ENCODE data around the gene APOBEC2.

Gene APOBEC2

DNA sequence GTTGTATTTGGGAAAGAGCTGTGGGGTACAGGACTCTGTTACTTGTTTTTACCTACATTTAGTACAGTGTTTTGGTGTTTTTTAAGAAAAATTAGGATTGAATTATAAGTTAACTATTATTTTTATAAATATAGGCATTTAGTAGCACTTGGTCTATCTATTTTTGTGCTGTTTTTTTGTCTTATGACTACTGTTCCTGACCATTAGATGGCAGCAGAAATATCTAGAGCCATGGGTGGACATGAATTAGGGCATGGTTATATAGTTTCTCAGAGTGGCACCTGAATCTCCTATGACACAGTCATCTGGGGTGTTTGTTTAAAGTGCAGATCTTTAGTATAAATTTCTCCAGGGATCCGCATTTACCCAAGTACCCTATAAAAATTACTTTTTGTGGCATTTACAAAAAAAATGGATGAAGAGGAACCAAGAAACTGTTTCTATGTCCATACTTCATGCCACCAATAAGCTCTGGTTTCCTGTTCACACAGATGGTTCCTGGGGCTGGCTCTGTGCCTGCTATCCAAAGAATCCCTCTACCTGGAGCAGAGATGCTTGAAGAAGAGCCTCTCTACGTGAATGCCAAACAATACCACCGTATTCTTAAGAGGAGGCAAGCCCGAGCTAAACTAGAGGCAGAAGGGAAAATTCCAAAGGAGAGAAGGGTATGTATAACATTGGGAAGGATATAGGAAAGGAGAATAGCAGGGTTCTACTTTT lies 39.6 kb downstream of the APOBEC2 start:
- peak; percentile 12 for DNase-seq

GRCh38 chr6:41093729-41094128 lies 40.7 kb downstream of the APOBEC2 start:
- no peak for DNase-seq

DNA sequence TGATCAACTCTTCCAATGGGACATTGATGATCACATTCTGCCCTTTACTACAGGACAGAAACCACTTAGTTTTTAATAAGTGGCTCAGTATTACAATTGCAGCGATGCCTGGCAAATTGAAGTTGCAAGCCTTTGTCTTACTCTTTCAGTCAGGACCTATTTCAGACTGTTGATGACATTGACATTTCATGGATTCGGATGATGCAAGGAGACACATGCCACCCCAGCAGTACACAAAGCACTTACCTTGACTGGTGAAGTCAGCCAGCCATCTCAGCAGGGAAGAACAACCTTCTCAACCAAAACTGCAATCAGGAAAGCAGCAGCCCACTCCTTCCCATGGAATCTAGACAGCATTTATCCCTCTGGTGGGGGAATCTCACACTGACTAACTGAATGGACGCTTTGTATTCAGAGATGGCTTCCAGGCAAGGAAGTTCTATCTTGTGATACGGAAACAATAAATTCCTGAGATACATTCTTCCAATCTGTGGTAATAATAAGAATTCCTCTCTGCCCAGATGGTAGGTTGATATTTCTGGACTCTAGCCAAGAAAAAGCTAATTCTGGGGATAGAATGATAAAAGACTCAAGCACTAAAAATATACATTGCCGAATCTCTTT lies 44.6 kb downstream of the APOBEC2 start:
- DNase-seq, result no peak

DNA sequence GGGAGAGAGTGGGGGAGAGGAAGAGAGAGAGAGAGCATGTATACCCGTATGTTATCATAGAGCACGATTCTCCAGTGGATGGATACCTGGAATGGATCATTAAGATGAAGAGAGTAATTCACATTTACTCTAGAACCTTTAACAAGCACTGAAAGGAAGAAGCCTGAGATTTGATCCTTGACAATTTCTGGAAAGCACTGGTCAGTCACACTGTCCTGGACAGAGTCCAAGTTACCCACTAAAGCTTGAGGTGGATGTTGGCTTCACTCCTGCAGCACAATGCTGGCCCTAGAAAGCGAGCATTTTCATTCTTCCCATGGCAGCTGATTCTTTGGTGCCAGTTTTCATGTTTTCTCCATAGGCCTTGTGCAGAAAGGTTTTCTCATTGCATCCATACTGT lies 45.4 kb downstream of the APOBEC2 start:
- DNase-seq, result no peak

GRCh38 chr6:41100871-41101287 lies 47.9 kb downstream of the APOBEC2 start:
- no peak for DNase-seq

- DNase-seq, result no peak
These were observed 50.8 kb downstream of the APOBEC2 start for GRCh38 chr6:41103847-41104246.

GRCh38 chr6:41111017-41111416 lies 58.0 kb downstream of the APOBEC2 start:
- DNase-seq, result no peak
